IMR-90 (cell line): ENCODE data around the gene IFIT2.

ENCODE experiments used
- BHLHE40 ChIP-seq: fragments of 150-350 bp; IDR thresholded peaks from 2 replicates; pipeline ENCODE4 v1.6.1; 2016; ENCODE audit warnings: mild to moderate bottlenecking, low read depth, low read length
- CHD1 ChIP-seq: IDR thresholded peaks from 2 replicates; pipeline ENCODE4 v1.6.1; 2012; ENCODE audit warnings: low read depth, low read length, improper control_type of control experiment
- CTCF ChIP-seq: conservative IDR thresholded peaks from 2 replicates; pipeline ENCODE4 v1.5.1; 2012; ENCODE audit warnings: mild to moderate bottlenecking, low read depth, low read length, improper control_type of control experiment
- ELK1 ChIP-seq: fragments of 150-350 bp; IDR thresholded peaks from 2 replicates; pipeline ENCODE4 v1.6.1; 2016; ENCODE audit warnings: low read depth, mild to moderate bottlenecking, low read length, moderate library complexity, borderline replicate concordance
- FOS ChIP-seq: fragments of 150-350 bp; IDR thresholded peaks from 2 replicates; pipeline ENCODE4 v1.6.1; 2016; ENCODE audit warnings: low read depth, low read length
- MAFK ChIP-seq: IDR thresholded peaks from 2 replicates; pipeline ENCODE4 v1.6.1; 2012; ENCODE audit warnings: low read depth, low read length, improper control_type of control experiment
- MAZ ChIP-seq: IDR thresholded peaks from 2 replicates; pipeline ENCODE4 v1.6.1; 2012; ENCODE audit warnings: low read depth, mild to moderate bottlenecking, low read length, improper control_type of control experiment, moderate library complexity, borderline replicate concordance
- POLR2A ChIP-seq: IDR thresholded peaks from 2 replicates; pipeline ENCODE4 v1.6.1; 2012; ENCODE audit warnings: mild to moderate bottlenecking, low read depth, low read length
- RAD21 ChIP-seq: IDR thresholded peaks from 2 replicates; pipeline ENCODE4 v1.6.1; 2012; ENCODE audit warnings: low read length, improper control_type of control experiment
- USF2 ChIP-seq: fragments of 150-350 bp; IDR thresholded peaks from 2 replicates; pipeline ENCODE4 v1.6.1; 2017; ENCODE audit warnings: mild to moderate bottlenecking, antibody characterized with exemption, low read length, low read depth

GRCh38 chr10:89295597-89295996 is 6.2 kb upstream of the IFIT2 start:
- TF ChIP-seq CTCF (no peak), POLR2A (no peak), BHLHE40 (no peak), MAFK (no peak; the same call in 1 of the 2 replicates), CHD1 (no peak), USF2 (peak; percentile 41; the same call in 1 of the 2 replicates), ELK1 (no peak), RAD21 (no peak), MAZ (no peak), FOS (no peak)
